Middle frontal gyrus (tissue), 1 donor: ENCODE data around the gene PAPLN.
"Not testable (repeated sequence)": the region's sequence is repeated elsewhere in the genome, so short reads cannot be mapped to it uniquely, and the experiment has no call there.

Source experiments
- DNase-seq: peaks from one replicate; pipeline ENCODE4 v3.0.0-alpha.2; 2015; ENCODE audit warnings: low spot score; ENCODE audit errors: extremely low spot score

Gene PAPLN

DNA sequence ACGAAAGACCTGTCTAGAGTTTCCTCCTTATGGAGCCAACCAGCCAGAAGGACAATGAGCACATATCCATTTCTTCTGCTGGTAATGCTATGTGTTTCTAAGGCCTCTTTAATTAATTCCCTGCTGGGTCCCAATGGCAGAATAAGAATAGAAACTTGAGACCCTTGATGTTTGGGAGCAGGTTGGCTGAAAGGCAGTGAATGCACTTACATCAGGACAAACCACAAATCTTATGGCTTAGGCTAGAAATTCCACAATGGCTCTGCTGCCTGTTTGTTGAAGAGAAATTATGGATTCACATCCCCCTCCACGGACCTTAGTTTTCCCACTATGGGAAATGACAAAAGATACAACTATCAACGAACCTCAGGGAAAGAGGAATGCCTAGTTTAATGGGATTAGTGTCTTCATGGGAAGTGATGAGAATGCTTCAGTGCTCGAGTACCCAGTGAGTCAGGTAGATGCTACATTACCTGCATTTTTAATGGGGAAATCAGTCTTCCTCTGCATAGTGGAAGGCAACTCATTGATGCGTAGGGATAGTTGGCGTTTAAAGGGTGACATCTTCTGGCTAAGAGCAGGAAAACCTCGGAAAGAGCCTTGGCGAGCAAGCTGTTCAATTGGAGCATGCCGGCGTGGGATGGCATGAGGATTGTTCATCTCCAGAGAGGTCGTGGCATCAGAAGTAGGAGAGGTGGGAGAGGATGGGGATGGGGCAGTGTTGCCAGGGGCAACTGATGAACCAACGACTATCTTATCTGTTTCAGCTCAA is 46.5 kb downstream of the PAPLN start:
- no peak for DNase-seq

- no peak for DNase-seq
These were observed 48.7 kb downstream of the PAPLN start for GRCh38 chr14:73285979-73286378.

GRCh38 chr14:73286598-73286997 is 49.3 kb downstream of the PAPLN start:
- DNase-seq, result no peak

GRCh38 chr14:73287071-73287470 is 49.8 kb downstream of the PAPLN start:
- no peak for DNase-seq

- DNase-seq, result no peak
These were observed 52.0 kb downstream of the PAPLN start for GRCh38 chr14:73289308-73289707.

GRCh38 chr14:73289729-73290128 is 52.4 kb downstream of the PAPLN start:
- DNase-seq, result no peak

GRCh38 chr14:73290279-73290678 is 53.0 kb downstream of the PAPLN start:
- no peak for DNase-seq

- no peak for DNase-seq
These were observed 56.8 kb downstream of the PAPLN start for GRCh38 chr14:73293782-73294781.

DNA sequence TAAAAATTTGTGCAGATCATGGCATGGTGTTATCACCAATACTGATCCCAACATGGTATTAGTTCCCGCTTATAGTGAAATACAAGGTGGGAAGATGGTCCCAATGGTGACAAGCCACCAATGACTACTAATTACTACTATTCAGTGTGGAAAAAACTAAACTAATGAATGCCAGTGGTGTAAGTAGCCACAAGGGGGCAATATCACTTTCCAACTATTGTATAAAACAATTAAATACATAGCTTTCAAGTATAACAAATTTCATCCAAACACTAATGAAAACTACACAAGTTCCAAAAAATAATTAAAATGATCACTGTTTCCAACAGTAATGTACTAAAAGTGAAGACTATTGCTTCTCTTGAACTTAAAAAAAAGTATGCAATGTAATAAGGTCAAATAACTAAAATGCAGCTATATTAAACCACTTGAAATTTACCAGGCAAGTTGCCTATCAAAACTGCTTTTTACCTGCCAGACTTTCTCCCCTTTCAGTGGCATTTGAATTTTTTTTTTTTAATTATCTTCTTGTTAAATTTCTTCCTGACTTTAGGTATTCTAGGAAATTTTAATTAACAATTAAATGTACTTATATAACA is 58.0 kb downstream of the PAPLN start:
- no peak for DNase-seq

DNA sequence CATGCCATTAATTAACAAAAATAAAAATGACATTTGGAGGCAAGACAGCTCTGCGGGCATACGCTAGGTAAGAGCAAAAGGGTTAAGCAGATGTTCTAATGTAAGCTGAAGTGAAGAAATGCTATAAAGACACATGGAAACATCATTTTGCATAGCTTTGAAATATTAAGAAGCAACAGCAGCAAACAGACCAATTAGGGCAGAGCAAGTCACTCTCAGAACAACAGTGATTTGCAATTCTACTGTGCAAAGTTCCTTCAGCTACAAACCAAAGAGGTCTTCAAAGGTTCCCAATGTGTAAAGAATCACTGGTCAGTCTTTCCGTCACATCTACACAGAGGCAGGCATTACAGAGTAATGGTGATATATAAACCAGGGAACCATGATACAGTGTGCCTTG is 68.2 kb downstream of the PAPLN start:
- DNase-seq, result no peak

DNA sequence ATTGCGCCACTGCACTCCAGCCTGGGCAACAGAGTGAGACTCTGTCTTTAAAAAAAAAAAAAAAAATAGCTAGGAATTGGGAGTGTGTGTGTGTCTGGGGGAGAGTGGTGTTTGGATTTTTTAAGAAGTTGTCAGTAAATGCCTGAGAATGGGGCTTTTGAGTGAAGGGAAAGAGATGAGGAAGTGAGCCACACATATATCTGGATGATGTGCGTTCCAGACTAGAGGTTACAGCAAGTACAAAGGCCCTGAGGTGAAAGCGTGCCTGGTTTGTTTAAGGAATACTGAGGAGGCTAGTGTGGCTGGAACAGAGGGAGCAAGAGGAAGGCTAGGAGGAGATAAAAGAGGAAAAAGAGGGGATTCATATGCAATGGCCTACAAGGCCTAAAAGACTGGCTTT is 70.0 kb downstream of the PAPLN start:
- no peak for DNase-seq

GRCh38 chr14:73309207-73309606 is 71.9 kb downstream of the PAPLN start:
- DNase-seq, result not testable (repeated sequence)

DNA sequence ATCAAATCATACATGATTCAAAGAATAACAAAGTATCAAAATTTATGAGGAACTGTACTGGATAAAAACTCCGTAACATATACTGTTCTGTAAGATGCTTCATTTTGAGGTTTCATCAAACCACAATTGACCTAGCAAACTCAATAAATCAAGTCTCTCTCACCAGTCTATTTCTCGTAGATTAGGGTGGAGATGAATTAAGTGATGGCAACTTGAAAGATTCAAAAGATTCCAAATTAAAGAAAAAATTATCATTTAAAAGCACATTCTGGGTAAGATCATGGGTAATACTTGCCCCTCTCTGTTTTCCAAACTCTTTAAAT is 74.4 kb downstream of the PAPLN start:
- DNase-seq, result no peak

DNA sequence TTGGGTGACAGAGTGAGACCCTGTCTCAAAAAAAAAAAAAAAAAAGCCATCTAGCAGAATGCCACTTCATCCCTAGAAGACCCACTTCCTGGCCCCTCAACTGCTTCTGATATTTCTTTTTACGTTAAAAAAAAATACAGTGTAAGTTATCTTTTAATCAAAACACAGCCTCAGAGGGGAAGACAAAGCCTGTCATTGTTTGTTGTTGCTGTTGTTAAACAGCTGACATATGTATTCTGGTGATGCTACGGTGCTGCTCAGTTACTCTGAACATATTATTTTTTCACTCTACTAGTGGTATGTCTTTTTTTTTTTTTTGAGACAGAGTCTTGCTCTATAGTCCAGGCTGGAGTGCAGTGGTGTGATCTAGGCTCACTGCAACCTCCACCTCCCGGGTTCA is 75.4 kb downstream of the PAPLN start:
- no peak for DNase-seq

DNA sequence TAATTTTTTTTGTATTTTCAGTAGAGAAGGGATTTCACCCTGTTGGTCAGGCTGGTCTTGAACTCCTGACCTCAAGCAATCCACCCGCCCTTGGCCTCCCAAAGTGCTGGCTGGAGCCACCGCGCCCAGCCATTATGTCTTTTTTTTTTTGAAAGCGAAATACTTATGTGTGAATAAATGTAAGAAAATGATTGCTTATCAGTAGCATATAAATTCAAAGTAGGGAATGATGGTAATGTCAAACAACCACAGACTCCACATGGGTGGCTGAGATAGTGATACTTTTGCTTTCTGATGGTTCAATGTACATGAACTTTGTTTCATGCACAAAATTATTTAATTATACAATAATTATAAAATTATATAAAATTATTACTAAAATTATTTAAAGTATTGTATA is 75.8 kb downstream of the PAPLN start:
- DNase-seq, result no peak

DNA sequence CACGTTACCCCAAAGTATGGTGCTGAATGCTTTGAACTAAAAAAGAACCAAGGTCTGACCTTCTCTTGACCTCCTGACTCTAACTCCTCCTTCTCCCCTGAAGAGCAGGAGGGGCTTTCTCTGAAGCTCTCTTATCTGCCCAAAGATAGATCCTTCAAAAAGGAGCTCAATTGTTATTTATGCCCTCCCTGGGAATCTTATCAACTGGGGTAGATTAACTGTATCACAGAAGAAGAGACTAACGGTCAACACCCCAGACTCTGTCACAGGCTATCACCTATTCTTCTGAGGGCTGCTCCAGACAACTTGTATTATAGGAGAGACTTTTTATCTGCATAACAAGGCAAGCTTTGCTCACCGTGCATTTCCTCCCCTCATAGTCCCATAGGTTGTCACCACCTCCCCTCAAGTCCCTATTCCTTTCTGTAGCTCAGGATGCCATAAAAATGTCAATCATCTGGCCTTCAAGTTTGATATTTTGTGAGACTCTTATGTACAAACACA is 86.6 kb downstream of the PAPLN start:
- DNase-seq, result no peak
